B cell (primary cell): ENCODE measurements around the gene GDF2. TPM values are rescaled to one million over a fixed set of nuclear protein-coding genes. Genes with fewer than 3 reads are reported as not detected.

Experiments used
- ATAC-seq: fragments of 200-7000 bp; cut with Tn5 transposase; one replicate; pipeline ENCODE4 v1.10.0; 2021; ENCODE audit warnings: low read depth, mild to moderate bottlenecking, moderate number of reproducible peaks, moderate library complexity
- CTCF ChIA-PET: fragments of 350-600 bp; sonication (Branson Sonifier 250); formaldehyde crosslinking; loops from one replicate; lab custom pipeline; 2021; ENCODE audit warnings: antibody characterized with exemption, inconsistent platforms; lab: Charles Lee
- POLR2A ChIA-PET: fragments of 350-600 bp; sonication (Branson Sonifier 250); formaldehyde crosslinking; loops from one replicate; lab custom pipeline; 2021; ENCODE audit warnings: antibody characterized with exemption; lab: Charles Lee
- DNase-seq: peaks from one replicate; pipeline ENCODE4 v3.0.0; 2013
- H2AFZ ChIP-seq: 2 replicates; pipeline ENCODE4 v1.6.1; 2012; ENCODE audit warnings: mild to moderate bottlenecking, low read depth, low read length; ENCODE audit not compliant: insufficient read depth, poor library complexity, severe bottlenecking
- H3K27ac ChIP-seq, 2 donors: 1 replicate in 1 of 2; 2 replicates in 1 of 2; pipeline ENCODE4 v1.5.1; 2012 to 2013; ENCODE audit warnings: low read length in 2 of 2, mild to moderate bottlenecking in 2 of 2, moderate library complexity in 1 of 2
- H3K27me3 ChIP-seq, 4 experiments: fragments of 200-600 bp in 1 of 4; sonication (generic) in 1 of 4; replicated peaks in 1 of 4; 1 replicate in 2 of 4; 2 replicates in 2 of 4; pipeline versions ENCODE4 v1.6.1 to v1.7.0; 2013 to 2016; ENCODE audit warnings: low read length in 3 of 4, mild to moderate bottlenecking in 2 of 4, mixed read lengths in 1 of 4, moderate library complexity in 1 of 4; ENCODE audit not compliant: insufficient read depth in 4 of 4, control insufficient read depth in 3 of 4; ENCODE audit errors: control extremely low read depth in 1 of 4
- H3K36me3 ChIP-seq, 2 experiments: replicated peaks in 1 of 2; 1 replicate in 1 of 2; 2 replicates in 1 of 2; pipeline versions ENCODE4 v1.6.1 to v1.7.1; 2013; ENCODE audit warnings: low read length in 1 of 2; ENCODE audit not compliant: insufficient read depth in 2 of 2, control insufficient read depth in 1 of 2; ENCODE audit errors: control extremely low read depth in 1 of 2, extremely low read depth in 1 of 2
- H3K4me1 ChIP-seq, 2 donors: fragments of 200-600 bp in 1 of 2; sonication (generic) in 1 of 2; 1 replicate in 1 of 2; 2 replicates in 1 of 2; pipeline versions ENCODE4 v1.5.1 to v1.6.1; 2013 to 2017; ENCODE audit warnings: low read length in 2 of 2; ENCODE audit not compliant: control insufficient read depth in 2 of 2, insufficient read depth in 2 of 2
- H3K4me2 ChIP-seq: replicated peaks from 2 replicates; pipeline ENCODE3; 2012; ENCODE audit warnings: mild to moderate bottlenecking, low read depth, low read length; ENCODE audit not compliant: poor library complexity, severe bottlenecking
- H3K4me3 ChIP-seq, 5 experiments: fragments of 200-600 bp in 1 of 5; sonication (generic) in 1 of 5; 1 replicate in 3 of 5; 2 replicates in 2 of 5; pipeline versions ENCODE4 v1.5.1 to v1.7.0; 2011 to 2016; ENCODE audit warnings: low read length in 4 of 5, mild to moderate bottlenecking in 4 of 5, low read depth in 2 of 5, control low read depth in 1 of 5, moderate library complexity in 1 of 5; ENCODE audit not compliant: insufficient read depth in 1 of 5; ENCODE audit errors: control extremely low read depth in 1 of 5, extremely low read depth in 1 of 5
- H3K79me2 ChIP-seq: fragments of 200-600 bp; sonication (generic); one replicate; pipeline ENCODE4 v1.6.0; 2016; ENCODE audit warnings: low read length; ENCODE audit not compliant: control insufficient read depth, insufficient read depth
- H3K9ac ChIP-seq: fragments of 200-600 bp; sonication (generic); 2 replicates; pipeline ENCODE4 v1.6.1; 2017; ENCODE audit warnings: mild to moderate bottlenecking, low read length, moderate library complexity
- H3K9me3 ChIP-seq, 3 donors: one replicate each; pipeline versions ENCODE4 v1.6.1 to v1.7.1; 2013; ENCODE audit warnings: low read length in 2 of 3; ENCODE audit not compliant: control insufficient read depth in 2 of 3, insufficient read depth in 1 of 3; ENCODE audit errors: control extremely low read depth in 1 of 3
- H4K20me1 ChIP-seq: 2 replicates; pipeline ENCODE4 v1.6.0; 2012; ENCODE audit warnings: mild to moderate bottlenecking, low read length; ENCODE audit not compliant: insufficient read depth, control insufficient read depth, poor library complexity, severe bottlenecking
- H3K27ac Mint-ChIP-seq: one replicate; pipeline ENCODE4 v1.8.0; 2021; ENCODE audit warnings: mixed read lengths
- H3K27me3 Mint-ChIP-seq: one replicate; pipeline ENCODE4 v1.8.0; 2021; ENCODE audit warnings: mixed read lengths
- H3K4me1 Mint-ChIP-seq: one replicate; pipeline ENCODE4 v1.8.0; 2021; ENCODE audit warnings: mixed read lengths
- H3K4me3 Mint-ChIP-seq: one replicate; pipeline ENCODE4 v1.8.0; 2021; ENCODE audit warnings: mixed read lengths
- H3K9me3 Mint-ChIP-seq: one replicate; pipeline ENCODE4 v1.8.0; 2022; ENCODE audit warnings: mixed read lengths; ENCODE audit not compliant: insufficient read depth
- CTCF ChIP-seq: fragments of 200-600 bp; IDR thresholded peaks from one replicate; pipeline ENCODE4 v1.8.0; 2022; ENCODE audit warnings: antibody characterized with exemption, mild to moderate bottlenecking
- EZH2 ChIP-seq: IDR thresholded peaks from 2 replicates; pipeline ENCODE4 v1.6.1; 2012; ENCODE audit warnings: borderline replicate concordance, low read depth, mild to moderate bottlenecking, moderate library complexity, low read length; ENCODE audit not compliant: insufficient read depth, poor library complexity, severe bottlenecking
- WGBS: methylation state at CpG from one replicate; pipeline ENCODE4 v1.1.5; 2013; ENCODE audit warnings: missing lambda C conversion rate; ENCODE audit not compliant: insufficient coverage; 5-methylcytosine and 5-hydroxymethylcytosine counted together
- intact Hi-C: fragments of 100-400 bp; cut with micrococcal nuclease; formaldehyde crosslinking; loops from one replicate; pipeline ENCODE4 v1.10.0; 2022
- polyA plus RNA-seq: library from polyadenylated mRNA; depleted of rRNA; stranded (reverse); fragments of >200 nt; gene quantifications from 2 replicates; pipeline ENCODE4 v1.2.3, GENCODE V29; 2012
- total RNA-seq, 2 donors: library from RNA; stranded (reverse); fragments of 120-200 nt in 1 of 2; gene quantifications; 1 replicate in 1 of 2; 2 replicates in 1 of 2; pipeline versions ENCODE4 v1.2.3 to v1.2.4, GENCODE V29; 2013 to 2022

Gene GDF2
- total and polyA plus RNA-seq, 2 donors (not counting 1 experiment from before 2014, with no cell fraction given): not detected

GRCh38 chr10:47370015-47370767 is 47.9 kb downstream of the GDF2 start:
- Mint-ChIP-seq H3K4me1 (no peaks in the 10 kb centered on the region), H3K4me3 (no peak overlapping the region), H3K9me3 (no peaks in the 10 kb centered on the region), H3K27me3 (peaks cover 3% of the 10 kb centered on the region), H3K27ac (no peak overlapping the region)
- H3K79me2 ChIP-seq: no peaks in the 10 kb centered on the region
- H3K27me3 ChIP-seq: peaks cover 0 to 6% (median 0%) of the 10 kb centered on the region in 4 experiments
- no peak overlapping the region for H3K4me2 ChIP-seq
- no peak overlapping the region for H3K9ac ChIP-seq
- no peaks in the 10 kb centered on the region for H3K9me3 ChIP-seq
- ChIA-PET CTCF (no interaction called here), POLR2A (no interaction called here)
- intact Hi-C loops: no loop called here
- TF ChIP-seq EZH2 (no peak), CTCF (no peak)
- no peak overlapping the region for H2AFZ ChIP-seq
- ATAC-seq (no peak), DNase-seq (no peak)
- no peak overlapping the region for H3K27ac ChIP-seq
- H3K4me3 ChIP-seq: no peak overlapping the region
- no peaks in the 10 kb centered on the region for H3K36me3 ChIP-seq
- no peaks in the 10 kb centered on the region for H3K4me1 ChIP-seq
- WGBS: 89% methylated on average over 6 of the region's 11 CpGs
- H4K20me1 ChIP-seq: no peaks in the 10 kb centered on the region

GRCh38 chr10:47370878-47371277 is 48.6 kb downstream of the GDF2 start:
- DNase-seq (no peak), ATAC-seq (no peak)
- Histone ChIP-seq H3K9ac (no peak overlapping the region), H3K27me3 (peaks cover 0 to 7% (median 0%) of the 10 kb centered on the region in 4 experiments), H4K20me1 (no peaks in the 10 kb centered on the region), H3K4me3 (no peak overlapping the region), H3K4me1 (no peaks in the 10 kb centered on the region), H3K27ac (no peak overlapping the region), H3K79me2 (no peaks in the 10 kb centered on the region), H2AFZ (no peak overlapping the region), H3K9me3 (no peaks in the 10 kb centered on the region), H3K36me3 (no peaks in the 10 kb centered on the region), H3K4me2 (no peak overlapping the region)
- ChIA-PET CTCF (no interaction called here), POLR2A (no interaction called here)
- intact Hi-C loops: no loop called here
- Mint-ChIP-seq H3K9me3 (no peaks in the 10 kb centered on the region), H3K4me1 (no peaks in the 10 kb centered on the region), H3K27me3 (peaks cover 9% of the 10 kb centered on the region), H3K27ac (no peak overlapping the region), H3K4me3 (no peak overlapping the region)
- WGBS: 89% methylated on average over 5 of the region's 7 CpGs
- TF ChIP-seq CTCF (no peak), EZH2 (no peak)
